Measurements from ENCODE around the gene MICAL3.

GRCh38 chr22:18029686-18030267 is 5.4 kb upstream of the MICAL3 start:
- TF ChIP-seq FOXA1 (IDR thresholded peaks at IDR 0.05) (no peak), BHLHE40 (IDR thresholded peaks at IDR 0.05; ENCODE audit: borderline replicate concordance) (no peak), ELF4 (IDR thresholded peaks at IDR 0.05) (no peak), HDGF (IDR thresholded peaks at IDR 0.05; ENCODE audit: borderline replicate concordance) (no peak), TARDBP (IDR thresholded peaks at IDR 0.05) (no peak), NFRKB (IDR thresholded peaks at IDR 0.05) (no peak), ZNF384 (IDR thresholded peaks at IDR 0.05) (no peak), CTBP1 (IDR thresholded peaks at IDR 0.05; ENCODE audit: borderline replicate concordance) (no peak), PKNOX1 (IDR thresholded peaks at IDR 0.05) (no peak)
